ENCODE measurements around the gene SLC15A4. TPM values are rescaled to one million over a fixed set of nuclear protein-coding genes. Genes with fewer than 3 reads are reported as not detected.

Gene SLC15A4
- total RNA-seq, 1 donor from 2014 or later, result 31.3 TPM

- Mint-ChIP-seq H3K4me1 (ENCODE audit: low read depth) (no peaks in the 10 kb centered on the region), H3K27ac (no peak overlapping the region), H3K27me3 (no peaks in the 10 kb centered on the region), H3K9me3 (ENCODE audit: low read depth) (no peaks in the 10 kb centered on the region), H3K4me3 (ENCODE audit: low read depth) (no peak overlapping the region), H3K36me3 (ENCODE audit: insufficient read depth) (peaks cover 19% of the 10 kb centered on the region)
- DNase-seq (ENCODE audit: low spot score, unreplicated experiment), result no peak
- no peak for TF ChIP-seq CTCF (IDR thresholded peaks at IDR 0.05; ENCODE audit: unreplicated experiment)
Measured at GRCh38 chr12:128790653-128791373, 32.9 kb downstream of the SLC15A4 start.

GRCh38 chr12:128790221-128790620 is 33.5 kb downstream of the SLC15A4 start:
- no peak for DNase-seq (ENCODE audit: low spot score, unreplicated experiment)
- TF ChIP-seq CTCF (IDR thresholded peaks at IDR 0.05; ENCODE audit: unreplicated experiment), result no peak
- no peak overlapping the region for H3K4me3 Mint-ChIP-seq (ENCODE audit: low read depth)
- no peaks in the 10 kb centered on the region for H3K27me3 Mint-ChIP-seq
- peaks cover 17% of the 10 kb centered on the region for H3K36me3 Mint-ChIP-seq (ENCODE audit: insufficient read depth)
- no peaks in the 10 kb centered on the region for H3K4me1 Mint-ChIP-seq (ENCODE audit: low read depth)
- H3K27ac Mint-ChIP-seq, result no peak overlapping the region
- H3K9me3 Mint-ChIP-seq (ENCODE audit: low read depth), result no peaks in the 10 kb centered on the region

- TF ChIP-seq CTCF (IDR thresholded peaks at IDR 0.05; ENCODE audit: unreplicated experiment), result no peak
- Mint-ChIP-seq H3K4me1 (ENCODE audit: low read depth) (no peaks in the 10 kb centered on the region), H3K4me3 (ENCODE audit: low read depth) (no peak overlapping the region), H3K27me3 (no peaks in the 10 kb centered on the region), H3K27ac (no peak overlapping the region), H3K36me3 (ENCODE audit: insufficient read depth) (peaks cover 13% of the 10 kb centered on the region), H3K9me3 (ENCODE audit: low read depth) (no peaks in the 10 kb centered on the region)
- no peak for DNase-seq (ENCODE audit: low spot score, unreplicated experiment)
Measured at GRCh38 chr12:128789356-128789929, 34.3 kb downstream of the SLC15A4 start.

- H3K4me3 Mint-ChIP-seq (ENCODE audit: low read depth), result no peak overlapping the region
- no peak overlapping the region for H3K27ac Mint-ChIP-seq
- no peaks in the 10 kb centered on the region for H3K9me3 Mint-ChIP-seq (ENCODE audit: low read depth)
- H3K27me3 Mint-ChIP-seq, result peaks cover 8% of the 10 kb centered on the region
- TF ChIP-seq CTCF (IDR thresholded peaks at IDR 0.05; ENCODE audit: unreplicated experiment), result no peak
- no peak for DNase-seq (ENCODE audit: low spot score, unreplicated experiment)
- no peaks in the 10 kb centered on the region for H3K4me1 Mint-ChIP-seq (ENCODE audit: low read depth)
- H3K36me3 Mint-ChIP-seq (ENCODE audit: insufficient read depth), result peaks cover 8% of the 10 kb centered on the region
Measured at GRCh38 chr12:128787827-128788226, 35.9 kb downstream of the SLC15A4 start.

GRCh38 chr12:128786741-128787391 is 36.9 kb downstream of the SLC15A4 start:
- peaks cover 10% of the 10 kb centered on the region for H3K27me3 Mint-ChIP-seq
- no peak overlapping the region for H3K4me3 Mint-ChIP-seq (ENCODE audit: low read depth)
- H3K36me3 Mint-ChIP-seq (ENCODE audit: insufficient read depth), result no peaks in the 10 kb centered on the region
- H3K27ac Mint-ChIP-seq, result no peak overlapping the region
- H3K4me1 Mint-ChIP-seq (ENCODE audit: low read depth), result no peaks in the 10 kb centered on the region
- DNase-seq (ENCODE audit: low spot score, unreplicated experiment), result no peak
- TF ChIP-seq CTCF (IDR thresholded peaks at IDR 0.05; ENCODE audit: unreplicated experiment), result no peak
- H3K9me3 Mint-ChIP-seq (ENCODE audit: low read depth), result no peaks in the 10 kb centered on the region
